Peyer's patch (tissue), 4 donors: Measurements from ENCODE around the gene GTF2H3.

ENCODE experiments used
- CTCF ChIP-seq, 6 experiments: fragments of 450-650 bp in 4 of 6; fragments of 200-600 bp in 2 of 6; sonication (generic) in 1 of 6; IDR thresholded peaks; one replicate each; pipeline ENCODE4 v1.5.1; 2017 to 2019; ENCODE audit warnings: antibody characterized with exemption in 6 of 6, mild to moderate bottlenecking in 3 of 6, moderate library complexity in 1 of 6
- POLR2A ChIP-seq, 2 donors: fragments of 450-650 bp; IDR thresholded peaks; one replicate each; pipeline ENCODE4 v1.5.1; 2017; ENCODE audit warnings: antibody characterized with exemption in 2 of 2, mild to moderate bottlenecking in 2 of 2, moderate library complexity in 2 of 2

- TF ChIP-seq CTCF (IDR thresholded peaks at IDR 0.05), result no peak
- no peak for TF ChIP-seq POLR2A (IDR thresholded peaks at IDR 0.05)
These were observed 523 bp downstream of the GTF2H3 start for GRCh38 chr12:123634142-123634561.
